CD1c-positive myeloid dendritic cell (primary cell): ENCODE results near the gene KCNMA1.

Source experiments
- DNase-seq: peaks from one replicate; pipeline ENCODE4 v3.0.0-alpha.2; 2016; ENCODE audit errors: extremely low spot score

Gene KCNMA1

GRCh38 chr10:77301305-77301730 is 336.3 kb downstream of the KCNMA1 start:
- DNase-seq: no peak

GRCh38 chr10:77300682-77301302 is 336.8 kb downstream of the KCNMA1 start:
- DNase-seq: no peak

- no peak for DNase-seq
Observed at GRCh38 chr10:77299320-77299719, 338.3 kb downstream of the KCNMA1 start.

GRCh38 chr10:77297393-77297739 is 340.2 kb downstream of the KCNMA1 start:
- DNase-seq: no peak

DNA sequence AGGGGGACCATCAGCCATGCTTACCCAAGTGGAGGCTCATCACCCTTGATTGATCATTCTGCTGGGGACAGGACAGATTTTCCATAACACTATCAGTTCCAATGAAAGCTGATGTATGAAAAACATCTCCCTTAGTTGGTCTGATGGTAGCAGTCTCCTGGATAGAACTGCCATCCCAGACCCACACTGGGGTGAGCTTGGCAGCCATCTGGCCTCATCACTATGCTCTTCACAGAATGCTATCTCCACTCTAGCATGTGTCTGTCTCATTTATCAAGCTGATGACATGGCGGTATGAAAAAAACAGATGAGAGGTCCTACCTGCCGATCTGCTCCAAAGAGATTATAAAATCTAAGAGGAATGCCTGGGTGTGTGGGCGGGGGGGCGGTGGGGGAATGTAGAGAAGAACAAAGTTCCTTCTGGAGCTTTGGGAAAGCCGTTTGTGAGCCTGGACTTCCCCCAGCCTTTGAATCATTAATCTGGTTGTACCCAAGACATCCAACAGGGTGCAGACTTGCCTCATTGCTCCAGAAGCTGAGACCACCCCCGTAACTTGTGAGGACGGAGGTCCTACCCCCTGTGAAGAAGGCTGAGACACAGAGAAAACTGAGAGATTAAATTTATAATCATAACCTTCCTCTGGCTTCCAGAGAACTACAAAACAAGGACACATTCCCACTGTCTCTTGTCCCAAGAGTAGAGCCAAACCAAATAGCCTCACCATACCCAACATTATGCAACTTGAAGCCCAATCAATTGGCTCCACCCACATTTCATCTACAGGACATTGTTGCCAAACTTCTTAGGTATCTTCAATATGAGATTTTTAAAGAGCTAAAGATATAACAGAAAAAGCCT is 340.8 kb downstream of the KCNMA1 start:
- DNase-seq: no peak

DNA sequence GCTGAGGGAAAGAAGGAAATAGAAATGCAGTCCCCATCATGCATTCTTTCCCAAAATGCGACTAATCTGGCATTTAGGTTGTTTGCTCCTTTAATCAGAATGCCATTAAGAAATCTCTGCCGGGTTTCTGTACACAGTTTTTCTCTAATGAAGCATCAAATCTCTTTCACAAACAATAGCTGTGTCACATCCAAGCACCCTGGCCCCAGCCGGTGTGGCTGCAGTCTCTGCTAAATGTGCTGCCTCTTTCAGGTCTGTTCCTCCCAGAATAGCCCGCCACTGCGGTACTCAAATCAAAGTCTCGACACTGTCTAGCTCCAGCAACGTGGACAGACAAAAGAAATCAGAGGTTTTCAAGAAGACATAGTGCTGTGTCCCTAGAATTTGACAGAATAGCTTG is 343.8 kb downstream of the KCNMA1 start:
- DNase-seq: no peak

DNA sequence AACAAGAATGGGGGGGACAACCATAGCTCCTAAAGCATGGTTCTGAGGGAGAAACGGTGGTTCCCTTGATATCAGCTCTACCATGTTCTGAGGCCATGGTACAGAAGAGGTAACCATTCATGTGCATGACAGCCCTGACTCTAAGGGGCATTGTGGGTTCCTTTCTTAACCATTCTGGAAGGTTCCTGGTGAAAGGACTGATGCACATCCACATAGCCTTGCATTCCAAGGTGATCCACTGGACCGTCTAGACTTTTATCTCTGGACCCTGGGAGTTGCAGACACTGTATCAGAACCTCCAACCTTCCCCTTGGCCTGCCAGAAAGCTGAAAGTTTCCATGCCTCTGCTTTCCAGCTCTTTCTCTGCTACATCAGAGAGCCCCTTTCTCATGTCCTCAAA is 344.3 kb downstream of the KCNMA1 start:
- DNase-seq: no peak

- DNase-seq: no peak
Observed at GRCh38 chr10:77291596-77292505, 345.8 kb downstream of the KCNMA1 start.

GRCh38 chr10:77290528-77291155 is 347.0 kb downstream of the KCNMA1 start:
- no peak for DNase-seq

DNA sequence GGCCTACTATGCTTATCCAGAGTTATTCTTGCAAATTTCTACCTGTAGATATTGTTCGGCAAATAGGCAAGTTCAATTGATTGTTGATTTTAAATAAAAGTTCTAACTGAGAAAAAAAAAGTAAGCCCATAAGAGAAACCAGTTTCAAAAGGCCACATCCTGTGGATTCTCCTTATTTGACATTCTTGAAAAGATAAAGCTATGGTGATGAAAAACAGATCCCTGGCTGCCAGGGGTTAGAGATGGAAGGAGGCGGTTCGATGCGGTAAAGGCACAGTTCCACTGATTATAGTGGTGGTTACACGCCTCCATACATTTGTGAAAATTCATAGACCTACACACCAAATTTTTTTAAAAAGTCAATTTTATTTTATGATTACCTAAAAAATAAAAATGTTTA is 347.8 kb downstream of the KCNMA1 start:
- DNase-seq: no peak

GRCh38 chr10:77289027-77289501 is 348.5 kb downstream of the KCNMA1 start:
- DNase-seq: no peak

DNA sequence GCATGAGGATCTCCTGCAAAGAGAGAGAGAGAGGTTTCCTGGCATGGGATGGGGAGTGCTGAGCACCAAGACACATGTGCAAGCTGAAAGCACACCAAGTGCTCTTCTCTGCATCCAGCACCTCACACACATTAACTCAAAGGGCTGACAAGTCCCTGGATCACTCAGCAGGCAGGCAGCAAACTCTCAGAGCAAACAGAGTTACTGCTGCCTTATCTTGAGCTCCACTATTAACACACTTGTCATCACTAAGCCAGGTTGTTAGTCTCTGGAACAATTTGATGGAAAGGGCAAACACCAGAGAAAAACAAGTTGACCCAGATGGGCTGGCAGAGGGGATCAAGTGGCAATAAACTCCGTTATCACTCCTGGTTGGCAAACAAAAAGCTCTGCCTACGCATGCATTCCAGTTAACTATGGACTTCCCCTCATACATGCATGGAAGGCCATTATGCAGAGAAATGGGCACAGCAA is 349.9 kb downstream of the KCNMA1 start:
- no peak for DNase-seq

DNA sequence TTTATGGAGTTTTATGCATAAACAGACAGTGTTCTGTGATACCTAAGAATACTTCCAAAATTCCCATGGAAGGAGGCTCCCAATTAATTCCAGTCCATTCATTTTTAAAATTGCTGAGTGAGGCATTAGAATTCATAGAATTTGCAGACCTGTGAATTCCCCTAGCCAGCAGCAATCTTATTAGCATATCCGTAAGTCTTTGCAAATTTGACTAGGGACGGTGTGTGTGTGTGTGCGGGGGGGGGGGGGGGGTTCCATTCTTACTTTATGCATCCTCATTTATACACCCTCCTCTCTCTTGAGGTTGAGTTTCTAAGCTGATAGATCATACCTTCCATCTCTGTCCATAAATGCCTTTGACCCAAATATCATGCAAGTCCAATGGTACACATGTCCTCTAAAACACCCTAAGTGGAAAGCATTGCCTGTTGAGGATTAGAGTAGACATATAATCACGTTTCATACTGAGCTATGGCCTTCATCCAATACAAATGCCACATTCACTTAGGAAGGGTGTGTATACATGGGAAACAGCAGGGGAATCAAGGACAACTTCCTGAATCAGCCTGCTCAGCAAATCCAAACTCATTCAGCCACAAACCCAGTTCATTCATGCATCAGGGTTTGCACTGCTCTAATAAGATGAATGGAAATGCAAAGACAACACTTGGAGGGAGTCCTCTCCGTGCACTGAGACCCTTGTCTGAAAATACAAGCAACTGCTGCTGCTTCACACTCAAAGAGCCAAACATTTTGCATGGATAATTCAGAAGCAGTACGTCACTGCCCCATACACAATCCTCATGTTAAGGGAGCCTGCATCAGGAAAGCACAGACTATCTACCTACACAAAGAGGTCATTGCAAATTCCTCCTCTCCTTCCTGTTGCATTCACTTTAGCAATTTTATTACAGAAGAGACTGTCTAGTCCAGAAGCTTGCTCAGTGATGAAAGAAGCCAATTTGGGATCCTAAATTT is 350.8 kb downstream of the KCNMA1 start:
- DNase-seq: no peak

DNA sequence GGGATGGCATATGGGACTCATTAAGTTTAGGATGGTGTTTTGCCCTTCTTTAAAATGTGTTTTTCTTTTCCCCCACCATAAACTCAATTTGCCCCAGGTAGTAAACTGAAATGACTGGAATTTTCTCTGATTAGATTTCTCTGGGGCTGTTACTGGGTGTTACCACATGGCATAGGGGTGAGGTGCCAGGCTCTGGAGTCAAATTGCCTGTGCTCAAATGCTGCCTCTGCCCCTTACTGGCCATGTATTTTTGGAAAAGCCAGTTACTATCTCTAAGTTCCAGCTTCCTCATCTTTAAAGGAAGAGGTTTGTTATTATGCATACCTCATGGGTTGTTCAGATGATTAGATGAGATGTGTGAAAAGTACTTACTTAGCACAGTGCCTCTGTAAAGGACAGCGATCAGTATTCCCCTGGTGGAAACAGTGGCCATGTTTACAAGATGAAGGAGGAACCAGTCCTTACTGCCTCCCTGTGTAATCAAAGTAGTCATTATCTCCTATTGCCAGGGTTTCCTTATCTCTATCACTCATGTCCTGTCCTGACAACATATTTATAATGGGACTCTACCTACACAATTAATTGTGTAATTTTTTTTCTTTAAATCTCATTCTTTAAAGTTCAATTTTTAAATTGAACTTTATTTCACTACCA is 352.0 kb downstream of the KCNMA1 start:
- no peak for DNase-seq

GRCh38 chr10:77284797-77285196 is 352.8 kb downstream of the KCNMA1 start:
- no peak for DNase-seq

GRCh38 chr10:77283326-77283725 is 354.3 kb downstream of the KCNMA1 start:
- DNase-seq: no peak

- DNase-seq: no peak
Observed at GRCh38 chr10:77282163-77282562, 355.4 kb downstream of the KCNMA1 start.

DNA sequence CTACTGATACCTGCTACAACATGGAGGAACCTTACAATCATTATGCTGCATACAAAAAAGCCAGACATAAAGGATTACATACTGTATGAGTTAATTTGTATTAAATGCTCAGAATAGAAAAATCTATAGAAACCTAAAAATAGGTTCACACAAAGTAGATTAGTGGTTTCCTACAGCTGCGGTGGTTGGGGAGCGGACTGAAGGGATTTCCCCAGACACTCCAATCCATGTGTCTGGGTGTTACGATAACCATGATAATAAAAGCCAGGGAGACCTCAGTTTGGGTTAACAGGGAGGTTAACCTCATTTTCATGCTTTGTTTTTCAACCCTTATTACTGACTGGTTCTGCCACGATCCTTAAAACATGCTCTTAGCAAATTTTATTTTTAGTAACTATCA is 355.9 kb downstream of the KCNMA1 start:
- DNase-seq: no peak

GRCh38 chr10:77279207-77279606 is 358.4 kb downstream of the KCNMA1 start:
- DNase-seq: no peak
